HG02763 (cell line): ENCODE results near the gene PDXP.
"Not testable (repeated sequence)": the region's sequence is repeated elsewhere in the genome, so short reads cannot be mapped to it uniquely, and the experiment has no call there.

Source experiments
- ATAC-seq: cut with Tn5 transposase; IDR thresholded peaks from one replicate; pipeline ENCODE4 v1.9.1; 2021; ENCODE audit warnings: mild to moderate bottlenecking, moderate library complexity; ENCODE audit not compliant: unreplicated experiment

PDXP gene

DNA sequence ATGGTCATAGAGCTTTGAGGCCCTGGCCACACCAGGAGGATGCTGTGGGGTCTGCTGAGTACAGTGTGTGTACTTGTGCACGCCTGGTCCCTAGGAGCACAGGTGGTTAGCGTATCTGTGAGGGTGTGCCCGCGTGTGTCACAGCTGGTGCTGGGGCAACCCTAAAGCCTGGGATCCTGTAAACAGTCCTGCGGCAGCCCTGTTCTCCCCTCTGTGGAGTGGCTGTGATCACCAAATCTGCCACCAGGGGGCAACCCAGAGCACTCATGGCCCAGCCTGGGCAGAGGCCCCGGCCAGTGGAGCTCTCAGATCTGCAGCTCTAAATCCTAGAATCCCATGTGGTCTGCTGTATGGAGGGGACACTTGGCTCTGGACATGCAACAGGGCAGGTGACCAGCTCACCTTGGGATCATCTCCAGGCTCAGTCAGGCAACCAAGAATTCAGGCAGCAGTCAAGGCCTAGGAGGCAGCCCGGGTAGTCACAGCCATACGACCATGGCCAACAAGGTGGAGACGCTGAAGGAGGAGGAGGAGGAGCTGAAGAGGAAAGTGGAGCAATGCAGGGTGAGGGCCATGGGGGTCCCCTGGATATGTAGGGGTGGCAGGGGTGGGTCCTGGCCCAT is 15.2 kb upstream of the PDXP start:
- no peak for ATAC-seq

DNA sequence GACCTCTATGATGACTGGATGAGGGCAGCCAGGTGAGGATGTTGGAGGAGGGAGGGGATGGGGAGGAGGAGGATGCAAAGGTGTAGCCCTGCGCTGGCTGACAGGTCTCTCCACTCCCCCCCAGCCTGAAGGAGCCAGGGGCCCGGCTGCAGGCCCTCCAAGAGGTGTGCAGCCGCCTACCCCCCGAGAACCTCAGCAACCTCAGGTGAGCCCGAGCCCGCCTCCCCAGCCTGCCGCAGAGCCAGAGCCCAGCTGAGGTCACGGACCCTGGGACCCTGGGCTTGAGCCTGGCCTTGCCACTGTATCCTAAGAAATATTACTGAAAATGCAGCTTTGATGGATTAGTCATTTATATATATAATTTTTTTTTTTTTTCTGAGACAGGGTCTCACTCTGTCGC is 11.2 kb upstream of the PDXP start:
- ATAC-seq, result no peak

DNA sequence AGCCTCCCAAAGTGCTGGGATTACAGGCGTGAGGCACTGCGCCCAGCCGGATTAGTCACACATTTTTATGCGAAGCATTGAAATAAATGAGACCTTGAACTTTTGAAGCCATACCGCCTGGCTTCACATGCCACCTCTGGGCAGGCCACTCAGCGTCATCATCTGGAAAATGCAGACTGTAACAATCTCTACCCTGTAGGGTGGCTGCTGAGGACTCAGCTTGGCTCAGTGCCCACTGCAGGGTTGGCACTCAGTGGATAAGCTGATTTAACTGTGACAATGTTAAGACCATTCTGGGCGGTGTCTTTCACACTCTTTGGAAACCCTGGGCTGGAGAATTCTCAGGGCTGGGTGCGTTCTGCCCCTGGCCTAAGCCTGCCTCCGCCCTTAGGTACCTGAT is 10.6 kb upstream of the PDXP start:
- ATAC-seq, result no peak

DNA sequence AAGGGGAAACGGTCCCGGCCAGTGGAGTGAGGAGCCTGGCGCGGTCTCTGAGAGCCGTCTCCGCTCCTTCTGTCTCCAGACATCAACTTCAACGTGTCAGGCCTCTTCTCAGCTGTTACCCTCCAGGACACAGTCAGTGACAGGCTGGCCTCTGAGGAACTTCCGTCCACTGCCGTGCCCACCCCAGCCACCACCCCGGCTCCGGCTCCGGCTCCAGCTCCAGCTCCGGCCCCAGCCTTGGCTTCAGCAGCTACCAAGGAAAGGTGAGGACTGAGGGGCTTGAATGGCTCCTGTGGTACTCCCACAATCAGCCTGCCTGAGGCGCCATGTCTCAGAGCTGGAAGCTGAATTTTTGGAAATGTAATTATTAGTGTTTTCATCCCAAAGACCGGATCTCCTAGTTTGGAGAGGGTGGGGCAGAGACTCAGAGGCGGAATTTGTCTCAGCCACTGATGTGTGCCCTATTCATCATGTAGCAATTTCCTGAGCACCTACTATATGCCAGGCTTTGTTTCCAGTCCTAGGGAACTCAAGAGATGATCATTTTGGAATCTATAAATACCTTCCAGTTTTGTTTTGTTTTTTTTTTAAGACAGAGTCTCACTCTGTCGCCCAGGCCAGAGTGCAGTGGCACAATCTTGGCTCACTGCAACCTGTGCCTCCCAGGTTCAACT is 7.9 kb upstream of the PDXP start:
- no peak for ATAC-seq

DNA sequence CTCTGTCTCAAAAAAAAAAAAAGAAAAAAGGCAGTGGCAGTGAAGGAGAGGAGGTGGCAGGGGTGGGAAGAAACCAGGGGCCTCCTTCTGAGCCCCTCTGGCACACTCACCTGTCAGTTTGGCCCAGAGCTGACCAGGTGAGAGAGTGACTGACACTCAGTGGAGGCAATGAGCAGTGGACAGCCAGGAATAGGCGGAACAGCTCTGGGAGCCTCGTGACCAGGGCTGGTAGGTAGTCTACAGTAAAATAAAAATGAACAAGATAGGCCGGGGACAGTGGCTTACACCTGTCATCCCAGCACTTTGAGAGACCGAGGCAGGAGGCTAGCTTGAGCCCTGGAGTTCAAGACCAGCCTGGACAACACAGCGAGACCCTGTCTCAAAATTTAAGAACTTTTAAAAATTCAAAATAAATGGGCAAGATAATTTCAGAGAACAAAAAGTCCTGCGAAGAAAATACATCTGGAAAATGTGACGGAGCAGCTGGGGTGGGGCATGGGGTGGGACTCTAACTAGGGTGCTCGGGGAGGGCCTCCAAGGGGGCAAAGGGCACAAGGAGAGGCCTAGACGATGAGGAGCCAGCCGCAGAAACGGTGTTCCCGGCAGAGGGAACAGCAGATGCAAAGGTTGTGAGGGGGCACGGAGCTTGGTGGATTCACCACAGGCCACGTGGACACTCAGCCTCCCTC is 3.8 kb upstream of the PDXP start:
- no peak for ATAC-seq

DNA sequence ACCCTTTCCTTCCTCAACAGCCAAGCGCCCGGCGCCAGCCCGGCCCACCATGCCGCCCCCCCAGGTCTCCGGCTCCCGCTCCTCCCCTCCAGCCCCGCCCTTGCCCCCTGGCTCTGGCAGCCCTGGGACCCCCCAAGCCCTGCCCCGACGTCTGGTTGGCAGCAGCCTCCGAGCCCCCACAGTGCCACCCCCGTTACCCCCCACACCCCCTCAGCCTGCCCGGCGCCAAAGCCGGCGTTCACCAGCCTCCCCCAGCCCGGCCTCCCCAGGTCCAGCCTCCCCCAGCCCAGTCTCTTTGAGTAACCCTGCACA is 3.3 kb upstream of the PDXP start:
- ATAC-seq, result no peak

DNA sequence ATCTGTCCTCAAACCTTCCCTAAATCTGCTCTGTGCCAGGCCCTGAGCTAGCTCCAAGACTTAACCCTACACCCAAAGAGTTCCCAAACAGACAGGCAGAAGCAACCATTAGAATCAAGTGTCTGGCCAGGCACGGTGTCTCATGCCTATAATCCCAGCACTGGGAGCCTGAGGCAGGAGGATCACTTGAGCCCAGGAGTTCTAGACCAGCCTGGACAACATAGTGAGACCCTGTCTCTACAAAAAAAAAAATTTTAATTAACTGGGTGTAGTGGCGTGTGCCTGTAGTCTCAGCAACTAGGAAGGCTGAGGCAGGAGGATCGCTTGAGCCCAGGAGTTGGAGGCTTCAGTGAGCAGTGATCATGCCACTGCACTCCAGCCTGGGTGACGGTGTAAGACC is 1.9 kb upstream of the PDXP start:
- not testable (repeated sequence) for ATAC-seq

DNA sequence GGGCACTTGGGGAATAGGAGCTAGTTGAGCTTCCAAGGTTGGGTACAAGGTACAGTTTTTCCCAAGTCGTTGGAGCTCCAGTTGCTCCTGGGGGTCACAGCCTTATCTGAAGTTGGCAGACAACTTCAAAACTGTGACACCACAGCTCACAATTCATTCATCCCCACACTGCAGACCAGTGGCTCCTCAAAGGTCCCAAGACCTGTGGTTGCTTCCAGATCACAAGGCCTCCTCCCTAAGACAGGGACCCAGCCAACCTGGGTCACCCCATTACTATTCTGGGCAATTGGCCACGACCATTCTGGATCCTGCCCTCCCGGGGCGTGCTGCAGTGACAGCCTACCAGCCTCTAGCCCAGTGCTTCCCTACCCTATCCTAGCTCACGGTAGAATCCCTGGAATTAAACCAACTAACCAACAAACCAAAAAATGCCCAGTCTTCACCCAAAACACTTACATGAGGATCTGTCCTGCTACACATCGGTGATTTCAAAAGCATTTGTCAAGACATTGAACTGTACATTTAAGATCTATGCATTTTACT is 862 bp upstream of the PDXP start:
- no peak for ATAC-seq

DNA sequence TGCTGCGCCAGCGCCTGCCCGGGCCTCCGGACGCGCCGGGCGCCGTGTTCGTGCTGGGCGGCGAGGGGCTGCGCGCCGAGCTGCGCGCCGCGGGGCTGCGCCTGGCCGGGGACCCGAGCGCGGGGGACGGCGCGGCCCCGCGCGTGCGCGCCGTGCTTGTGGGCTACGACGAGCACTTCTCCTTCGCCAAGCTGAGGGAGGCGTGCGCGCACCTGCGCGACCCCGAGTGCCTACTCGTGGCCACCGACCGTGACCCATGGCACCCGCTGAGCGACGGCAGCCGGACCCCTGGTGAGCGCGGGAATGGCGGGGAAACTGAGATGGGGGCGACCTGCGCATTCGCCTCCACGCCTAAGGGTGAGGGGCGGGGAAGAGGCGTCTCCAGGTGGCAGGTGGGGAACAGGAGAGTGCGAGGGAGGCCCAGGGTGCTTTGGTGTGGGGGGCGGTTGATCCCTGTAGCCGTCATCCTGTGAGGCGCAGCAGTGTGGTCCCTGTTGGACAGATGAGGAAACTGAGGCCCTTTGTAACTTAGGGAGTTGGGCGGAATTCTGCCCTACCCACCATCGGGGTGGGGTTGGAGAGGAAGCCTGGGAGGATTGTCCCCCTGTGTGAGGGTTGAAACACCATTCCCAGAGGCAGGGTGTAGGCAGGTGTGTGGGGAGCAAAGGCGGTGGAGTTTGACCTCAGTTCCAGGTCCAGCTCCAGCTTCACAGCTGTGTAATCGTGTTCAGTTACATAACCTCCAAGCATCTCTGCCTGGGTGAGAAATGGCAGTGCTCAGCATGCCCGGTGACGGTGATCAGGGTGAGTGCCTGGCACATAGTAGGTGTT is 758 bp downstream of the PDXP start:
- ATAC-seq, result peak; percentile 7

DNA sequence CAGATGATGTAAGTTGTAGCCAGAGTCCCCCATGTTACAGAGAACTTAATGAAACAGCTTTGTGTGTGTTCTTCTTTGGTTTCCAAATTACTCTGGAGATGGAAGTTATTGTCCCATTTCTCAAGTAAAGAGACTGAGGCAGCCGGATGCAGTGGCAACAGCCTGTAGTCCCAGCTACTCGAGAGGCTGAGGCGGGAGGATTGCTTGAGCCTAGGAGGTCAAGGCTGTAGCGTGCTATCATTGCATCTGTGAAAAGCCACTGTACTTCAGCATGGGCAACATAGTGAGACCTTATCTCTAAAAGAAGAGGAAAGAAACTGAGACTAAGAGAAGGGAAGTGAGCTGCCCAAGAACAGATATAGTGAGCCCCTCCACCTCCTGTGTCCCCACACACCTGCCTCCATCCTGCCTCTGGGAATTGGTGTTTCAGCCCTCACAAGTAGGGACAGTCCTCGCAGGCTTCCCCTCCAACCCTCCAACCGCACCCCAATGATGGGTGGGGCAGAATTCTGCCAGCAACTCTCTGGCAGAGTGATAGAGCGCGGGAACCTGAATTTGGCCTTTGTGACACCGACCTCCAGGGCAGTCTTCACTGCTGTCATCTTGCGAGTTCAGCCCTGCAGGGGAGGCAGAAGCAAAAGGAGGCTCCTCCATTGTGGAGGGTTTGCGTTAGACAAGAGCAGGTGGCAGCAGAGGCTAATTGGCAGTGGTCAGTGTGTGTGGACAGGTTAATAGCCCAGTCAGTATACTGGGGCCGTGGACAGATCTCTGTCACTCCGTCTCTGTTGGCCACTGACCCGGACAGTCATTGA is 1.6 kb downstream of the PDXP start:
- no peak for ATAC-seq

DNA sequence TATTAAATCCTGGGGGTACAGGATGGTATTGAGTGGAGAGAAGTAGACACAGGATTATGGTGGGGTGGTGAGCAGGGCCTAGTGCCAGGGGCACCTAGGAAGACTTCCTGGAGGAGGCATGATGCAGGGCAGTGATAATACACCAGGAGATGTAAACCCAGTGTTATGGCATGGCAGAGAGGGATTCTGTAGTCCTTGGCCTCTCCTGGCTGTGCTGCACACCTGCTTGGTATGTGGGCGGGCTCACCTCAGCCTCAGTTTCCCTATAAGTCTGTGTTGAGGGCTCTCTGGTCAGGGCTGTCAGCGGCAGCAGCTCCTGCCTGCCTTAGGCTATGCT is 2.2 kb downstream of the PDXP start:
- ATAC-seq, result no peak

DNA sequence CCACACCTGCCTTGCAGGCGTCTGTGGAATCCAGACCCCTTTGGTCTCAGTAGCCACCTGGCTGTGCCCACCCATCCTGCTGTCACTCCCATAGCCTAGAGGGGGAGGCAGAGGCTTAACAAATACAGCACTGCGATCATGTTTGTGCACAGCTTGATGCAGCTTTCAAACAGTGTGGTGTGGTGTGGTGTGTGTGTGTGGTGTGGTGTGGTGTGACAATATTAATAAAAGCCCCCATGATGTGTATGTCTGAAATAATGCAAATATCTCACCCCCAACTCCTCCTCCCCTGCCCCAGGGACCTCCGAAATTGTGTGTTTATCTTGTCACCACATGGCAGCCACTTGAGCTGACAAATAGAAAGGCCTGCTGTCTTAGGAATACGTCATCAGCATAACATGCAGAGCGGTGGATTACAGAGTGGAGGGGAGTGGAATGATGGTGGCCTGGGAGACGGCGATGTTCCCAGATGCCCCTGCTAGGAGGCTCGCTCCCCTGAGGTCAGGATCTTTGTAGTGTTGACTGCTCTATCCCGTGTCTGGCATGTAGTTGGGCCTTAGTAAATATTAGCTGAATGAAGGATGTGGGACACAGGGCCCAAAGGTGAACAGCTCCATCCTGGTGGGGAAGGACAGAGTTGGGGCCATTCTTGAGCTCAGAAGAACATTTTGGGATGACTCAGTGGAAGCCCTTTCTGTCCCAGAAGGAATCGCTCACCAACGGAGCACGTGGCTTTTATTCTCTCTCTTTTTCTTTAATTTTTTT is 2.8 kb downstream of the PDXP start:
- ATAC-seq, result no peak

DNA sequence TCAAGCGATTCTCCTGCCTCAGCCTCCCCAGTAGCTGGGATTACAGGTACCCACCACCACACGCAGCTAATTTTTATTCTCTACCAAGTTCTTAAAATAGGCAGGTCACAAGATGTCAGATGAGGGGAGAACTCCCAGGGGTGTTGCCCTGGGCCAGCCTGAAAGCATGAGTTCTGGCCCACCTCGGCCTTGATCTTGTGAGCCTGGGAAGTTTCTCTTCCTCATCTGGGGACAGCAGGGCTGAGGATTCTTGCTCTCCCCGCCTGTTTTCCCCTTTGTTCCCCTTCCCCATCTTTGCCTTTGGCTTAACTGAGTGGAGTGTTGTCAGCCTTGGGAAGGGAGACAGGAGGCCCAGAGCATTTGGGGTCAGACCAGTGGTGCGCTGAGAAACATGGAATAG is 3.5 kb downstream of the PDXP start:
- no peak for ATAC-seq

DNA sequence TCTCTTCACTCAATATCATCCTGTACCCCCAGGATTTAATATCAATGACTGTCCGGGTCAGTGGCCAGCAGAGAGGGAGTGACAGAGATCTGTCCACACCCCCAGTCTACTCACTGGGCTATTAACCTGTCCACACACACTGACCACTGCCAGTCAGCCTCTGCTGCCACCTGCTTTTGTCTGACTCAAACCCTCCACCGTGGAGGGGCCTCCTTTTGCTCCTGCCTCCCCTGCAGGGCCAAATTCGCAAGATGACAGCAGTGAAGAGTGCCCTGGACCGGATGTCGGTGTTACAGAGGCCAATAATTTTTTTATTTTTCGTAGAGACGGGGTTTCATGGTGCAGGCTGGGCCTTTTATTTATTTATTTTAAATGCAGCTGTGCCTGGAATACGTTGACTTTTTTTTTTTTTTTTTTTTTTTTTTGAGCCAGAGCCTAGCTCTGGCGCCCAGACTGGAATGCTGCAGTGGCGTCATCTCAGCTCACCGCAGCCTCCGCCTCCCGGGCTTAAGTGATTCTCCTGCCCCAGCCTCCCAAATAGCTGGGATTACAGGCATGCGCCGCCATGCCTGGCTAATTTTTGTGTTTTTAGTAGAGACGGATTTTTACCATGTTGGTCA is 5.1 kb downstream of the PDXP start:
- ATAC-seq, result no peak

DNA sequence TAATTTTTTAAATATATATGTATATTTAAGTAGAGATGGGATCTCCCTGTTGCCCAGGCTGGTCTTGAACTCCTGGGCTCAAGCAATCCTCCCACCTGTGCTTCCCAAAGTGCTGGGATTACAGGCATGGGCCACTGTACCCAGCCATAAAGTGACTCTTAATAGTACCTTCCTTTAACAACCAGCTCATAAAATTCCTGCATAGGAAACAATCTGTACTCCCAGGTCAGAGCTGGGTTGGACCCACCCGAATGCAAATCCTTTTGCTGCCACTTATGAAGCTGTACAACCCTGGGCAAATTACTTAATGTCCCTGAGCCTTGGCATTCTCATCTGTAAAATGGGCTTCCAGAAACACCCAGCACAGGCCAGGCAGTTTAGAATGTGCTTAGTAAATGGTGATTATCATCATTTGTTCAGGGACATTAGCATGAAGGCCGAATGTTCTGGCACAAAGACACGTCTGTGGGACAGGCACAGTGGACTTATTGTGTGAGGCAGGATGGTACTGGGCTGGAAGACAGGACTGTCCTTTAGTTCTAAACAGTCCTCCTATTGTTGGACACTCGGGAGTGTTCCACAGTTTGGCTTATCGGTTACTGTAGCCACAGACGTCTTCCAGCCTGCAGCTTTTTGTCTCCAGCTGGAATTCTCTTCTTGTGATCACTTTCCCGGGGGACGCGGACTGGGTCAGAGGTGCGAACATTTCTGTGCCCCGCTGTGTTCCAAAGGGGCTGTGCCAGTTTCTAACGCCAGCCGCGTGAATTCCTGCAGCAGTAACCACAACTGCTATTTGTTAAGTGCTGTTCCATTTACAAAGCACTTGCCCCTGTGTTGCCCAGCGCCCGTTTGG is 6.0 kb downstream of the PDXP start:
- no peak for ATAC-seq

DNA sequence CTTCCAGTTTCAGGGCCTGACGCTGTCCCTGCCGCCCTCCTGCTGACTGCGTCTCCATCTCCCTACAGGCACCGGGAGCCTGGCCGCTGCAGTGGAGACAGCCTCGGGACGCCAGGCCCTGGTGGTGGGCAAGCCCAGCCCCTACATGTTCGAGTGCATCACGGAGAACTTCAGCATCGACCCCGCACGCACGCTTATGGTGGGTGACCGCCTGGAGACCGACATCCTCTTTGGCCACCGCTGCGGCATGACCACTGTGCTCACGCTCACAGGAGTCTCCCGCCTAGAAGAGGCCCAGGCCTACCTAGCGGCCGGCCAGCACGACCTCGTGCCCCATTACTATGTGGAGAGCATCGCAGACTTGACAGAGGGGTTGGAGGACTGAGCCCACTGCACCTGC is 7.0 kb downstream of the PDXP start:
- no peak for ATAC-seq

DNA sequence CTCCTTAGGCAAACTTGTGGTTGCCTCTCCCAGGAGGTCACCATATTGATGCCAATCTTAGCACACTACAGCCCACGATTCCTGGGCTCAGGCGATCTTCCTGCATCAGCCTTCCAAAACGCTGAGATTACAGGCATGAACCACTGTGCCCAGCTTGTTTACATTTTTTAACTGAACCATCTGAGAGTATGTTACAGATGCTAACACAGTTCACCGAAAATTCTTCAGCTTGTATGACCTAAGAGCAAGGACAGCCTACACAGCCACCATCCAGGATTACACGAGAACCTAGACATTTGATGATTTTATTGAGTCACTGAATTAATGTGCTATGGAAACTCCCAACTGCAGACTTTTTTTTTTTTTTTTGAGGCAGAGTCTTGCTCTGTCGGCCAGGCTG is 11.1 kb downstream of the PDXP start:
- no peak for ATAC-seq

DNA sequence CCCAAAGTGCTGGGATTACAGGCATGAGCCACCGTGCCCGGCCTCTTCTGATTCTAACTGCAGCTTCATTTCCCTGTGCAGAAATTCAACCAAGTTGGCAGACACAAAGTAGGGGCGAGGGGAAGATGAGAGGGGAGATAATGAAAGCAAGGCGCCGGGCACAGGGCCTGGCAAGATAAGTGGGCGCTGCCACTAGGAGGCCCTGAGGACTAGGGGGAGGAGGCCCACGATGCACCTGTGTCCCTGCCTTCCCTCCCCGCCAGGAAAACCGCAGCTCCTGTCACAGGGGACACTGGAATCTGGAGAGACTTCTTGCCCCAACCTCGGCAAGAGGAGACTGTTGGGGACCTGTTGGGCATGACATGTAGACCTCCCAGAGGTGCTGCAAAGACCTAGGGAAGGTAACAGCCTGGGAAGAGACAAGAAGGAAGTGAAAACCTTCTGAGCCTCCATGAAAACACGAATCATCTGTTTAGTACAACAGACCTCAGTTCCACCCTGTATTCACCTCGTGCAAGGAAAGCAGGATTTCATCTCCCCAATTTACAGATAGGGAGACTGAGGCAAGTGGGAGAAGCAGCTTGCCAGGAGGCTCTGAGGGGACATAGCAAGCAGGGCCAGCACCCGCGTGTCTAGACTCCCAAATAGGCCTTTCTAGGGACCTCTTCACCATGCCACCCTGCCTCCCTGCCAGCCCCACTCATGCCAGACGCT is 13.8 kb downstream of the PDXP start:
- no peak for ATAC-seq
